ENCODE measurements around the gene FBXO4.
"Not testable (repeated sequence)": the region's sequence is repeated elsewhere in the genome, so short reads cannot be mapped to it uniquely, and the experiment has no call there.

Gene FBXO4

DNA sequence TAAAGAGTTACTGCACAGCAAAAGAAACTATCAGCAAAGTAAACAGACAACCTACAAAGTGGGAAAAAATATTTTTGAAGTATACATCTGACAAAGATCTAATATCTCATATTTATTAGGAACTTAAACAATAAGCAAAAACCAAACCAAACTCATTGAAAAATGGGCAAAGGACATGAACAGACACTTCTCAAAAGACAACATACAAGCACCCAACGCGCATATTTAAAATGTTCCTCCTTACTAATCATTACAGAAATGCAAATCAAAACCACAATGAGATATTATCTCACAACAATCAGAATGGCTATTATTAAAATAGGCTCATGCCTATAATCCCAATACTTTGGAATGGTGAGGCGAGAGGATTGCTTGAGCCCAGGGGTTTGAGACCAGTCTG is 48.0 kb downstream of the FBXO4 start:
- no peak for DNase-seq (ENCODE audit: low spot score)
- in situ Hi-C loops (cut with MboI; ENCODE audit: low pct_unique_long_range_greater_than_20kb, low sequenced_read_pairs, unreplicated experiment): no loop called here
- TF ChIP-seq, protein P1, sequence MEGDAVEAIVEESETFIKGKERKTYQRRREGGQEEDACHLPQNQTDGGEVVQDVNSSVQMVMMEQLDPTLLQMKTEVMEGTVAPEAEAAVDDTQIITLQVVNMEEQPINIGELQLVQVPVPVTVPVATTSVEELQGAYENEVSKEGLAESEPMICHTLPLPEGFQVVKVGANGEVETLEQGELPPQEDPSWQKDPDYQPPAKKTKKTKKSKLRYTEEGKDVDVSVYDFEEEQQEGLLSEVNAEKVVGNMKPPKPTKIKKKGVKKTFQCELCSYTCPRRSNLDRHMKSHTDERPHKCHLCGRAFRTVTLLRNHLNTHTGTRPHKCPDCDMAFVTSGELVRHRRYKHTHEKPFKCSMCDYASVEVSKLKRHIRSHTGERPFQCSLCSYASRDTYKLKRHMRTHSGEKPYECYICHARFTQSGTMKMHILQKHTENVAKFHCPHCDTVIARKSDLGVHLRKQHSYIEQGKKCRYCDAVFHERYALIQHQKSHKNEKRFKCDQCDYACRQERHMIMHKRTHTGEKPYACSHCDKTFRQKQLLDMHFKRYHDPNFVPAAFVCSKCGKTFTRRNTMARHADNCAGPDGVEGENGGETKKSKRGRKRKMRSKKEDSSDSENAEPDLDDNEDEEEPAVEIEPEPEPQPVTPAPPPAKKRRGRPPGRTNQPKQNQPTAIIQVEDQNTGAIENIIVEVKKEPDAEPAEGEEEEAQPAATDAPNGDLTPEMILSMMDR (IDR thresholded peaks at IDR 0.05; ENCODE audit: extremely low read depth, insufficient read depth, missing control alignments): no peak

DNA sequence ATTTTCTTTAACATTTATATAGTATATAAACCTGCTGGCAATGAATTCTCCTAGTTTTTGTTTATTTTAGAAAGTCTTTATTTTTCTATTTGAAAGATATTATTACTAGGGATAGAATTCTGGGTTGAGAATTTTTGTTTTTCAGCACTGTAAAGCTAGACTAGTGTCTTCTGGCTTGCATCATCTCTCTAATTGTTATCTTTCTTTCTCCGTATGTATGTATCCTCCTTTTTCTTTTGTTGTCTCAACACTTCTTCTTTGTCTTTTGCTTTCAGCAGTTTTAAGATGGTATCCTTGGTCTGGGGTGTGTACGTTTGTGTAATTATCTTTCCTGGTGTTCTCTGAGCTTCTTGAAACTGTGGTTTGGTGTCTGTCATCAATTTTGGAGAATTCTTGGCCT is 48.8 kb downstream of the FBXO4 start:
- in situ Hi-C loops (cut with MboI; ENCODE audit: low pct_unique_long_range_greater_than_20kb, low sequenced_read_pairs, unreplicated experiment): no loop called here
- DNase-seq (ENCODE audit: low spot score): no peak
- TF ChIP-seq, protein P1 (IDR thresholded peaks at IDR 0.05; ENCODE audit: extremely low read depth, insufficient read depth, missing control alignments): no peak

DNA sequence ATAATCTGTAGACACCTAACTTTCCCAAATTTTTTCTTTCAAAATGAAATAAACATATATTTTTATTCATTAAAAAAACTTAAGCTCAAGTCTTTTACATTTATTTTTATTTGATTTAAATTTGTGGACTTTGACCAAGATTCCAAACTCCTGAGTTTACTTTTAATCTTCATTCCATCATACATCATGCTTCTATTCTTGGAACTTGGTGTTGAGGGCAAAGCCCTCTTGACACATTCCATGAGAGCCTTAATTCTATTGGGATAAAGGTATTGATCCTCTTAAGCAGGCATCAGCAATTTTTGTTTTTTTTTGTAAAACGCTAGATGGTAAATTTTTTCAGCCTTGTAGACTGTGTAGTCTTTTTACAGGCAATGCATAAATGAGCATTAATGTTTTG is 53.6 kb downstream of the FBXO4 start:
- in situ Hi-C loops (cut with MboI; ENCODE audit: low pct_unique_long_range_greater_than_20kb, low sequenced_read_pairs, unreplicated experiment): no loop called here

DNA sequence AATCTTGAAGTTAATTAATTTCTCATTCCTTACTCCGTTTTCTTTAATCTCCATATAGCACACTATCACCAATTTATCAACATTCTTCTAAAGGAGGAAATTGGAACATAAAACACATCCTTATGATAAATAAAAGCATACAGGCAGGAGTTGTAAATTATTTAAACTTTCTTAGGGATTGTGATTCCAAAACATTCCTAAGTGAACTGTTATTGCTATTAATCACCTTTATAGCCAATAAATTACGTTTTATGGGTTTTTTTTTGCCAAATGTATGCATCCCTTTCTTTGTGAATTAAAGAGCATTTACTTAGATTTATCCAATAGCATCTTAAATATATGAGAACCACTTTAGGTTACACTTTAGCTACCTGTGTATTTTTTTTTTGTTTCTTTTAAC is 55.3 kb downstream of the FBXO4 start:
- in situ Hi-C loops (cut with MboI; ENCODE audit: low pct_unique_long_range_greater_than_20kb, low sequenced_read_pairs, unreplicated experiment): no loop called here
- TF ChIP-seq, protein P1 (IDR thresholded peaks at IDR 0.05; ENCODE audit: extremely low read depth, insufficient read depth, missing control alignments): no peak
- no peak for DNase-seq (ENCODE audit: low spot score)

More for the DNA sequence above, 53.6 kb downstream of the FBXO4 start:
- TF ChIP-seq, protein P1 (IDR thresholded peaks at IDR 0.05; ENCODE audit: extremely low read depth, insufficient read depth, missing control alignments): no peak
- no peak for DNase-seq (ENCODE audit: low spot score)

DNA sequence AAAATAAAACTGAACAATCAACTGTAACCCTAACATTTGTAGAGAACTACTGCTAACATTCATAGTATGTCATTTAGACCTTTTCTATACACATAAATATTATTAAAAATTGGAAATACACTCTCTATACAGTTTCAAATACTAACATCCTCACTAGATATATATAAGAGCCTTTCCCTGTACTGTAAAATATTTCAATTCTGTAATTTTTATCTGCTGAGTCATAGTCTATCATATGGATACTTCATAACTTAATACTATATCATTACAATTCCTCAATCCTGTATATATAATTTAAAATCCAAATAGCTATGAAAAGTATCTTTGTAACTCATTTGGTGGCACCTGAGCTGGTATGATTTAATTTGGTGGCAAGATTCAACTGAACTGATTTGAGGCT is 55.8 kb downstream of the FBXO4 start:
- TF ChIP-seq, protein P1 (IDR thresholded peaks at IDR 0.05; ENCODE audit: extremely low read depth, insufficient read depth, missing control alignments): no peak
- in situ Hi-C loops (cut with MboI; ENCODE audit: low pct_unique_long_range_greater_than_20kb, low sequenced_read_pairs, unreplicated experiment): no loop called here
- no peak for DNase-seq (ENCODE audit: low spot score)

DNA sequence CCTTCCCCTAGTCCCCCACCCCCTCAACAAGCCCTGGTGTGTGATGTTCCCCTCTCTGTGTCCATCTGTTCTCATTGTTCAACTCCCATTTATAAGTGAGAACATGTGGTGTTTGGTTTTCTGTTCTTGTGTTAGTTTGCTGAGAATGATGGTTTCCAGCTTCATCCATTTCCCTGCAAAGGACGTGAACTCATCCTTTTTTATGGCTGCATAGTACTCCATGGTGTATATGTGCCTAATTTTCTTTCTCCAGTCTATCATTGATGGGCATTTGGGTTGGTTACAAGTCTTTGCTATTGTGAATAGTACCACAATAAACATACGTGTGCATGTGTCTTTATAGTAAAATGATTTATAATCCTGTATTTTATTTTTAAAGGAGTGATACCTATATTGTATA is 57.8 kb downstream of the FBXO4 start:
- DNase-seq (ENCODE audit: low spot score); in situ Hi-C loops (cut with MboI; ENCODE audit: low pct_unique_long_range_greater_than_20kb, low sequenced_read_pairs, unreplicated experiment): not testable (repeated sequence)

DNA sequence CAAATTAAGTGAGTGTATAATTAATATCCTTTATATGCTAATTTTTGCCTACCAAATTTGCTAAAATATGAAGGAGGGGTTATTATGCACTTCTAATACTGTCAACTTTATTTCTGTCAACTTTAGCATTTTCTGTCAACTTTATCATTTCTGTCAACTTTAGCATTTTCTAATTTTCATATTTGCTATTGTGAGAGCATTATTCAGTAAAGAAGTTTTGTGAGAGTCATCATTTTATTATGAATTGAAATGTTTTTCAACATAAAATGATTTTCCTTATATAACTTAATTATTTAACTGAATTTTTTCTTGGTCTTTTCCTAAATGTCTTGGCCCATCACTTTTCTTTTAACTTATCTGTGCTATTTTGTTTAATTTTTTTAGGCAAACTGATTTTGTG is 58.2 kb downstream of the FBXO4 start:
- in situ Hi-C loops (cut with MboI; ENCODE audit: low pct_unique_long_range_greater_than_20kb, low sequenced_read_pairs, unreplicated experiment): no loop called here
- no peak for DNase-seq (ENCODE audit: low spot score)
- TF ChIP-seq, protein P1 (IDR thresholded peaks at IDR 0.05; ENCODE audit: extremely low read depth, insufficient read depth, missing control alignments): no peak

All from GM13977 (cell line).